Activated CD8-positive, alpha-beta memory T cell treated with anti-CD3 and anti-CD28 coated beads, Interleukin-2, amount 50 U/mL, for 1 hour (primary cell): ENCODE data around the gene ASIC4.

Experiments used
- DNase-seq: peaks from one replicate; pipeline ENCODE4 v3.0.0-alpha.2; 2020; ENCODE audit errors: extremely low read depth

The ASIC4 gene

DNA sequence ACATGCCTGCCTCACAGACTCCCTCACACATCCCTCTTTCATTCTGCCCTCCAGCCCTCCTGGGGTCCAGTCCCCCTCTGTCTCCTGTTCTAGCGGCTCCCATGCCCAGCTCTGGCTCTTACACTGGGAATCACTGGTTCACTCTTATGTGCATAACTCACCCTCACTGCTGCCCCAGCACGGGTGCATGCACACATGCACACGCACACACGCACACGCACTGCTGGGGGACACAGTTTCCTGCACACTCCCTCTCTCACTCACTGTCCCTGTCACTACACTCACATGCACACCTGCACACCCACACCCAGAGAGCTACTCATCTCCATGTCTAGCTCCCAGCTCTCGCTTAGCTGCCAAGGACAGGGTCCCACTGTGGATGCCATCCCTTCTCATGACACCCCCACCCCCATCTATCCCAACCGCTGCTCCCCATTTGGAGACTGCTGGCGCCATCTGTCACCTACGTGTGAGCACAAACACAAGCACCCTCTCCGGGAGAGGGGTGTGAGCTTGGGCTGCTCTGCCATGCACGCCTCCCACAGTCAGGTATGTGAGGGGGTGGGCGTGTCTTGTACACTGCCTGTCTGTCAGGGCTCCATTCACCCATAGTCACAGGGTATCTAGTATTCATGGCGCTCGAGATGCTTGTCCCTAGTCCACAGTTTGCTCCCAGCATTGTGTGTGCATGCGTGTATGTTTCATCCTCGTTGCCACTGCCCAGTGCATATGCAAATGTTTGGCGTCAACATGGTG is 1.8 kb downstream of the ASIC4 start:
- no peak for DNase-seq

GRCh38 chr2:219516888-219517287 is 2.6 kb downstream of the ASIC4 start:
- DNase-seq = no peak

GRCh38 chr2:219517954-219518778 is 3.9 kb downstream of the ASIC4 start:
- DNase-seq = no peak

DNA sequence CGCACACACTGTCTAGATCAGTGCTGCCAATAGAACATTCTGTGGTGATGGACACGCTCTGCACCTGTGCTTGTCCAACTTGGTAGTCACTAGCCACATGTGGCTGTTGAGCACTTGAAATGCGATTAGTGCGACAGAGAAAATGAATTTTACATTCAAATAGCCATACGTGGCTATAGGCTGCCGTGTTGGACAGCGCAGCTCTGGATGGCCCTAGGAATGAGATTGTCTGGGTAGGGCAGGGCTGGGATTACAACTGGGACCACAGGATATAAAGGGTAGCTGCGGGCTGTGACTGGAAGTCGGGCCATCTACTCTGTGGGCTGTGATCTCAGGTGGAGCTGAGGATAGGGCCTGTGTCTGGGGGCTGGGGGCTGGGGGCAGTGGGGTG is 5.2 kb downstream of the ASIC4 start:
- DNase-seq = no peak

DNA sequence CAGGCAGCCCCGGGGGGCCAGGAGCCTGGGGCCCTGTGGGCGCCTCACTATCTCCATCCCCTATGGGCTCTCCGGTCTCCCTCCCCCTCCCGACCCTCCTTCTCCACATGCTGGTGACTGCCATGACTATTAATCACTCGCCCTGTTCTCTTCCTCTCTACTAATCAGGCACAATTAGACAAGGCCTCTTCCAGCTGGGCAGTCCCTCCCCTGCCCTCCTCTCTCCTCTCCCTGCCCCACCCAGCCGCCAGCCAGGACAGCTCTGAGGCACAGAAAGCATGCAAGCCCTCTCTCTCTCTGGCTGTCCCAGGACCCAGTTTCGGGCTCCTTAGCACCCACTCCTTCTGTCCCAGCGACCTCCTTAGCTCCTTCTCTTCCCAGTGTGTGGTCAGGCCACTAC is 5.8 kb downstream of the ASIC4 start:
- no peak for DNase-seq

DNA sequence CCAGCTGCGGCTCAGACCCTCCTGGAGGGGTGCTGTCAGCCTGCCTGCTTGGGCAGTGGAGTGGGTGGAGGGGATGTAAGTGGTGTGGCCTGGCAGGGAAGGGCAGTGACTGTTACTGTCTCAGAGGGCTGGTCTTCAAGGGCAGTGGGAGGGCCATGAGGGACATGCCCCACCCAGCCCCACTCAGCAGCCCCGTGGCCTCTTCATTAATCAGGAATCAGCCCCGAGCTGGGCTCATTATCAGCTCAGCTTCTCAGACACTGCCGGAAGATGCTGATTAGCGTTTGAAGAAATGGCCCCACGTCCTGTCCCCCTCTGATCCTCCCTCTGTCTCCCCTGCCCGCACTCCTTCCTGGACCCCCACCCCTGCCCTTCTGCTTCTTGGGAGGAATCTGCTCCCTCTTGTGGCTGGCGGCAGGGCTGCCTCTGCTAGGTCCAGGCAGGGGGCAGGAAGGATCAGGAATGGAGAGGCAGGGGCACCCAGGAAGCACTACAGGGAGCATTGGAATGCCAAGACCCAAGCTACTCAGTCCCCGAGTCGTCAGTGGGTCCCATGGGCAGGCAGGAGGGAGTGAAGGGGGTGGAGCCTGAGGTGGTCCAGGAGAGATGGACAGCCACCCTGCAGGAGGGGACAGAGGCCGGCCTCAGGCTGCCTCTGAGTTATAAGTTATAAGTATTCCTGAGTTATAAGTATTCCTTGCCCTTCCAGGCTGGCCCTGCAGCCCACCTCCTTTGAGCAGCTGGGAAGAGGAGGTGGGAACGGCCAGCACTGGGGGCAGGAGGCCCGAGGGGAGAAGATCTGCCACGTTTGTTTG is 7.0 kb downstream of the ASIC4 start:
- DNase-seq = no peak

DNA sequence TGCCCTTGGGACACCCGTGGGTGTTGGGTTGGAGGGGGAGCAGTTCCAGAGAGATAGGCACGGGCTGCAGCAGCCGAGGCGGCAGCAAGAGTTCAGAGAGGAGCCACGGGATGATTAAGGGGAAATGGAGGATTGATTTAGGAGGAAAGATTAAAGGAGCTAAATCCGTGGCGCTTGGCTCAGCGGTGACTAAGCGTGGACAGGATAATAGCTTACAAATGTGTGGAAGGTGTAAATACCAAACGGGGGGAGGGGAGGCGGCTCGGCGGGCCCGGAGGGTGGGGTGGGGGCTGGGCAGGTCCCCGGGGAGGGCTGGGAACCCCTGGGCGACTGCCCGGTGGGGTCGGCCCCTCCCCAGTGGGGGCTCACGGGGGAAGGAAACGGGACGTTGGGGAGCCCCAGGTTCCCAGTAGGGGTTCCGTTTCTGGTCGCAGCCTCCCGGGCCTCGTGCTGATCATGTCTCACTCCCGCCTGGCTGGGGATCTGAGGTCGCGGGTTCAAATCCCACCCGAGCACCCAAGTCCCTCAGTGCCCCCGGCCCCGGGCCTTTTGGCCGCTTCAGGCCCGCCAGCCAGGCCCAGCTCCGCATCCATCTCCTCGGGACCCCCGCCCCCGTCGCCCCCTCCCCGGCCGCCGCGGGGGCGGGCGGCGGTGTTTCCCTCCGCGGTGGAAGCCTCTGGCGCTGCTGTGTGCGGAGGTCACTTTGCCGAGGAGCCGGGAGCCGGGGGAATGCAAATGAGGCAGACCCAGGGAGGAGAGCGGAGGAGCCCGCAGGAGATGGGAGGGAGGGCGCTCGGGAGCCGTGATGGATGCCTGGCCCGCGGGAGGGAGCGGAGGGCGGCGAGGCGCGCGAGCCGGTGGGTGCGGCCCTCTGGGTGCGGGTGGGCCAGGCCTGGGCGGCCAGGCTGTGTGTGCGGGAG is 8.1 kb downstream of the ASIC4 start:
- DNase-seq = no peak

- DNase-seq = no peak
Measured at GRCh38 chr2:219523031-219523671, 8.9 kb downstream of the ASIC4 start.

DNA sequence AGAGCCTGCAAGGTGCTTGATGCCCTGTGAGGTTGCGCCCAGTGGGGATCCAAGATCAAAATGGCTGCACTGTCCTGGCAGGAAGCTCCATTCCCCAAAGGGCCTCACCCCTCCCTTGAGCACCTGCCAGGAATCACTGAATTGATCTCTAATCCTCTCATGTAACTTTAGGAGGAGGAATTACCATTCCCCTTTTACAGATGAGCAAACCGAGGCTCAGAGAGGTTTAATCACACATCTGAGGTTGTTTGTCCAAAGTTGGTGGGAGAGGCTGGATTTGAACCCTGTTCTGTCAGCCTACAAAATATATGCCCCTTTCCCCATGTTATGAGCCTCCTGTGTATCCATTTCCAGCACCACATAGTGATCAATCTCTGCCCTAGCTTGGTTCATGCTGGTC is 10.5 kb downstream of the ASIC4 start:
- no peak for DNase-seq

DNA sequence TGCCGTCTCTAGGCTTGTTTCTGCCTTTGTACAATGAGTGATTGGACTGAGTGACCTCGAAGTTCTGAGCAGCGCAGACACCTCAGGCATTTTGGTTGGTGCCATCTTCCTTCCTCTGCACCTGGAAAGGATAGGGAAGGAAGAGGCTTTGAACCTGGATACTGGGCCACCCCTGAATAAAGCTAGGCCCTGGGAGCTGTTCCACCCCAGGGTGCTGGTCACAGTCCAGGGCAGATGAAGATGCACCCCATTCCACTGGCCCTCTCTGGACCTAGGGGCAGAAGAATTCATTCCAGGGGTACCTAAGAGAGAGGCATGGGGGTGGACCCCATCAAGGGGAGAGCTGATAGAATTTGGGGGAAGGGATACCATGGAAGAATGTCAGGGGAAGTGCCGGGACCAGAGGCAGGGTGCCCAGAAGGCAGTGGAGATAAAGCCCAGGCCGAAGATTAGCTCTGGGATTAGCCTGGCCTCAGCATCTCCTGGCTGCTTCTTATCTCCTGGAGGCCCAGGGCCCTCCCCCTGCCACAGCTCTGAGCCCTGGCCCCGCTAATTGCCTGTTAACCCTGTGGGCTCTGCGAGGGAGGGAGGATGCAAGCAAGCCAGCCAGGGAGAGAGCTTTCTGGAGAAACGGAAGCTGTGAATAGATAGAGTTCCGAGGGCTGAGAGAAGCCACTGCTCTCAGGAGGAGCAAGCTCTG is 11.4 kb downstream of the ASIC4 start:
- no peak for DNase-seq

DNA sequence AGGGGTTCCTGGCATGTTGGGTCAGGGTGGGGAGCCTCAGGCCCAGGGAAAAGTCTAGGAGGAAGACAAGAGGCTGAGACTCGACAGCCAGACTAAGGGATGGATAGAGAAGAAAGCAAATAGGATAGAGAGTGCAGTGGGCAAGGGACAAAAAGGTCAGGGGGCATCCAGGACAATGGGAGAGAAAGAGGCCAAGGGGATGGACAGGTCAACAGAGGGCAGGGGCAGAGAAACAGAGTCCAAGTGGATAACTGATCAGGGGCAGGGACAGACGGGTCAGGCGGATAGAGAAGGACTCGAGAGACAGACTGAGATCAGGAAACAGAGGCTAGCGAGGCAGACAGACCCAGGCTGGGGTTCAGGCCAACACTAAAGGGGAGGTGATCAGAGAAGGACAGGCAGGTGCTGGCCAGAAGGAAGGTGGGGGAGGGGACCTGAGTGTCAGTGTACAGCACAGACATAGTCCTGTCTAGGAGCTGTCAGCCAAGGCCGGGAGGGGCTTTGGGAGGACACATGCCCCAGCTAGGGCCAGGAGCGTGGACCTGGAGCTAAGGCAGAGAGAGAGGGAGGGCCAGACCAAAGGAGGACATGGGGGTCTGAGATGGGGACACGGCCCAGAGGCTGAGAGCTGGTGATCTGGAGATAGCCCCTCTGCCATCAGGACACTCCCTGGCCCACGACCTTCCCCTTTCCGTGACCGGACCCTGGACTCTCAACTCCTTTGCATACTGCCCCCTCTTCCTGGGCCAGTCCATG is 12.2 kb downstream of the ASIC4 start:
- no peak for DNase-seq

DNA sequence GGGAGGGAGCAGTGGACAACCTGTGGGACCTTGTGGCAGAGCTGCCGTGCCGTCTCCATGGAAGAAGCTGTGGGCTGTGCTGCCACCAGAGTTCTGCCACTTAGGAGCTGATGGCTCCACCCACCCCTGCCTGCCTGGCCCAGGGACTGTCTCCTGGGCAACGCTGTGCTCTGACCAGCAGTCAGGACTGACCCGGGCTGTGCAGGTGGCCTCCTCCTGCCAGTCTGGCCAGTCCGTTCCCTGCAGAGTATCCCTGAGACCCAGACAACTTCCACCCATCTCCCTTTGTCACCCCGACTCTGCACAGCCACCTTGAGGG is 12.8 kb downstream of the ASIC4 start:
- DNase-seq = no peak

DNA sequence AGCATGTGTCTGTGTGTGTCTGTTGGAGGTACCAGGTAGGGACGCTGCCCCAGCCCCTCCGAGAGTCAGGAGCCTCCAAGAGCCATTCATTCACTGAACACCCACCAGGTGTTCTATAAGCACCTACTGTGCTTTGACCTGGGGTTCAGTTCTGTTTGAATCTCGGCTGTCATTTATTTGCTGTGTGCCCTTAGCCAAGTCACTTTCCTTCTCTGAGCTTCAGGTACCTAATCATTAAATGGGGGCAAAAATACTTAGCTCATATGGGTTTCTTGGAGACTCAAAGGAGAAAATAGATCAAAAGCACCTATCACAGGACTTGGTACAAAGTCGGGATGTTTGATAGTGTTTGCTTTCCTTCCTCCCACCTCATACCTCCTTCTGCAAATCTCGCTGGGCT is 13.2 kb downstream of the ASIC4 start:
- DNase-seq = no peak

DNA sequence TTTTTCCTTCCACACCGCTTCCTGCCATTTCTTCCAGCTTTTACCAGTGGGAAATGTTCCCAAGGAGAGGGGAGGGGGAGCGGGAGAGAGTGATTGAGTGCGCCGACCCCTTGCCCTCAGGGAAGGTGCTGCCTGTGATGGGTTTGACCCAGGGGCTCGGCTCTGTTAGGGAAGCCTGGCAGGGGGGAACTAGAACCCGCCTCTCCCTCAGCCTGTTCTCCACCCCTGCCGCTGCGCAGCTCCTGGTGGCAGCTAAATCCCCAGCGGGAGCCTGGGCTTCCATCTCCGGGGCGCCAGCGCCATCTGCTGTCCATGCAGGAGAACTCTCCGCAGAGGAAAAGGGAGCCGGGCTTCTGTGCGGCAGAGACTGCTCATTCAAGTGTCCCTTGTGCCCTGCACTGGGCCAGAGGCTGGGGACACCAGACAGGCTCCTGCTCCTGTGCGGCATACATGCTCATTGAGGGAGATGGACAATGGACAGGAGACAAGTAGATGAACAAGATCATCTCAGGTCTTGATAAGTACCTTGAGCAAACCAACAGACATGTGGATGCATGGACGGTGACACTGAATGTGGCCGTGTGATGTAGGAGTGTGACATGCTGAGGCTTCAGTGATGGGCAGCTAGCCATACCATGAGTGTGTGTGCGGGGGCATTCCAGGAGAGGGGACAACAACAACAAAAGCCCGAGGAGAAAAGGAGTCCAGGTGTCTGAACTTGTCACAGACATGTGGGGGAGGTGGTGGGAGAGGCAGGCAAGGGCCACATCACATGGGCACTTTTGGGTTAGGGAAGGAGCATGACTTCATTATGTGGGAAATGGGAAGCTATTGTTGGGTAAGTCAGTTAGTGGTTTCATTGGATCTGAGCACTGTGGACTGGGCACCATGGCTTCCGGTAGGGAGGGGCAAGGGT is 16.0 kb downstream of the ASIC4 start:
- DNase-seq = peak; percentile 64

- DNase-seq = no peak
Measured at GRCh38 chr2:219531639-219532377, 17.5 kb downstream of the ASIC4 start.

DNA sequence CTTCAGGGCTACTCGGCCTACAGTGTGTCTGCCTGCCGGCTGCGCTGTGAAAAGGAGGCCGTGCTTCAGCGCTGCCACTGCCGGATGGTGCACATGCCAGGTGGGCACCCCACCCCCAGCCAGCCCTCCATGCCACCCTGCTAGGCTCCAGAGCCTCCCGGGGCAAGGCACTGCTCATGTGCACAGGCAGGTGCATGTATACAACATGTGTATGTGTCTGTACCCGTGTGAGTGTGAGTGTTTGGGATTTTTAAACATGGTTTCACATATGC is 18.0 kb downstream of the ASIC4 start:
- no peak for DNase-seq

DNA sequence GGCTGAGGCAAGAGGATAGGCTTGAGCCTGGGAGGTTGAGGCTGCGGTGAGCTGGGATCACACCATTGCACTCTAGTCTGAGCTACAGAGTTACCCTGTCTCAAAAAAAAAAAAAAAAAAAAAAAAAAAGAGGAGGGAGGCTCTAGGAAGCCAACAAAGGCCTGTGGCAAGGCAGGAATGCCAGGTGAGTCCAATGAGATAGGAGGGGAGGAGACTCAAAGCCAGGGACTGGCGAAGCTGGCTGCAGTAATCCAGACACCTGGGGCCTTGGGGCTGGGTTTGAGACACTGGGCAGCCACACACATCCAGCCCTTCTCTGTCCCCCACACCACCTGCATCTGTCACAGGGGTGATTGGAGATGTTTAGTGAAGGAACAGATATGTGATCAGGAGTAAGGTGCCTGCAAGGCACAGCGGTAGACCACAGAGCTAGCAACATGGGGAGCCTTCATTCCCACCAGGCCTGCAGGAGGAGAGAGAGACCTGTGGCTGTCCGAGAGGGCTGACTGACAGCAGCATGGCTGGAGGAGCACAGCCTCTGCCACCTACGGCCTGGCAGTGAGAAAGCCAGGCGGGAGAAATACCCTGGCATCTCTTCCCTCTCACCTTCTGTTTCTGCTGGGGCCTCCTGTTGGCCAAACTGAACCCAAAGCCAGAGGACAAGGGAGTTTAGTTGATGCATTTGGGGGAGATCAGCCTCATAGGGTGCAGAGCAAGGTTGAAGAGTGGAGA is 19.8 kb downstream of the ASIC4 start:
- no peak for DNase-seq
